Measurements from ENCODE around the gene AMOT.

DNA sequence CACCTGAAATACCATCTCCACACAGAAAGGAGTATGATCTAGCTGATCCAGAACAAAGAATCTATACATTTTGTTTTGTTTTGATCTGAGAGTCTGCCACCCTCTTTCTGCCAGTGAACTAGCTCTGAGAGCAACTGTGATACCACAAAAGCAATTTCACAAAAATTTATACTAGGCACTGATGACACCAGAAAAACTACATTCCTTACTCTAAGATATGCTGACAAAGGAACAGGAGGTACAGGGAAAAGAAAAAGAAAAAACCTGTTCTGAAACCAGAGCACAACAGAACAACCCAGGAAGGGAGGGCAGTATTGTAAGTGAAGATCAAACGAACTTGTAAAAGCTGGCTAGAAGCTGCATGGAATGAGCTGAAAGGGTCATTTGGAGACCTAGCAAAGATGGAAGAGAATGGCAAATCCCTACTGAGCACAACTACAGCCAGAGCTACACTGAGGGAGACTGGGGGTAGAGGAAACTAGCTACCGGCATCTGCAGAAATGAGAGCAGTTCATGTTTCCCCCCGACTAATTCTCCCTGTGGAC is 31.9 kb downstream of the AMOT start:
- TF ChIP-seq, protein P1, sequence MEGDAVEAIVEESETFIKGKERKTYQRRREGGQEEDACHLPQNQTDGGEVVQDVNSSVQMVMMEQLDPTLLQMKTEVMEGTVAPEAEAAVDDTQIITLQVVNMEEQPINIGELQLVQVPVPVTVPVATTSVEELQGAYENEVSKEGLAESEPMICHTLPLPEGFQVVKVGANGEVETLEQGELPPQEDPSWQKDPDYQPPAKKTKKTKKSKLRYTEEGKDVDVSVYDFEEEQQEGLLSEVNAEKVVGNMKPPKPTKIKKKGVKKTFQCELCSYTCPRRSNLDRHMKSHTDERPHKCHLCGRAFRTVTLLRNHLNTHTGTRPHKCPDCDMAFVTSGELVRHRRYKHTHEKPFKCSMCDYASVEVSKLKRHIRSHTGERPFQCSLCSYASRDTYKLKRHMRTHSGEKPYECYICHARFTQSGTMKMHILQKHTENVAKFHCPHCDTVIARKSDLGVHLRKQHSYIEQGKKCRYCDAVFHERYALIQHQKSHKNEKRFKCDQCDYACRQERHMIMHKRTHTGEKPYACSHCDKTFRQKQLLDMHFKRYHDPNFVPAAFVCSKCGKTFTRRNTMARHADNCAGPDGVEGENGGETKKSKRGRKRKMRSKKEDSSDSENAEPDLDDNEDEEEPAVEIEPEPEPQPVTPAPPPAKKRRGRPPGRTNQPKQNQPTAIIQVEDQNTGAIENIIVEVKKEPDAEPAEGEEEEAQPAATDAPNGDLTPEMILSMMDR (IDR thresholded peaks at IDR 0.05) = no peak
- no peak for TF ChIP-seq POLR2A (IDR thresholded peaks at IDR 0.05)
